B cell (primary cell): Measurements from ENCODE around the gene CYFIP2. TPM values are rescaled to one million over a fixed set of nuclear protein-coding genes. Genes with fewer than 3 reads are reported as not detected.

Experiments
- ATAC-seq: fragments of 200-7000 bp; cut with Tn5 transposase; one replicate; pipeline ENCODE4 v1.10.0; 2021; ENCODE audit warnings: low read depth, mild to moderate bottlenecking, moderate number of reproducible peaks, moderate library complexity
- CTCF ChIA-PET: fragments of 350-600 bp; sonication (Branson Sonifier 250); formaldehyde crosslinking; loops from one replicate; lab custom pipeline; 2021; ENCODE audit warnings: antibody characterized with exemption, inconsistent platforms; lab: Charles Lee
- POLR2A ChIA-PET: fragments of 350-600 bp; sonication (Branson Sonifier 250); formaldehyde crosslinking; loops from one replicate; lab custom pipeline; 2021; ENCODE audit warnings: antibody characterized with exemption; lab: Charles Lee
- DNase-seq: peaks from one replicate; pipeline ENCODE4 v3.0.0; 2013
- H2AFZ ChIP-seq: 2 replicates; pipeline ENCODE4 v1.6.1; 2012; ENCODE audit warnings: mild to moderate bottlenecking, low read depth, low read length; ENCODE audit not compliant: insufficient read depth, poor library complexity, severe bottlenecking
- H3K27ac ChIP-seq, 2 donors: 1 replicate in 1 of 2; 2 replicates in 1 of 2; pipeline ENCODE4 v1.5.1; 2012 to 2013; ENCODE audit warnings: low read length in 2 of 2, mild to moderate bottlenecking in 2 of 2, moderate library complexity in 1 of 2
- H3K27me3 ChIP-seq, 4 experiments: fragments of 200-600 bp in 1 of 4; sonication (generic) in 1 of 4; replicated peaks in 1 of 4; 1 replicate in 2 of 4; 2 replicates in 2 of 4; pipeline versions ENCODE4 v1.6.1 to v1.7.0; 2013 to 2016; ENCODE audit warnings: low read length in 3 of 4, mild to moderate bottlenecking in 2 of 4, mixed read lengths in 1 of 4, moderate library complexity in 1 of 4; ENCODE audit not compliant: insufficient read depth in 4 of 4, control insufficient read depth in 3 of 4; ENCODE audit errors: control extremely low read depth in 1 of 4
- H3K36me3 ChIP-seq, 2 experiments: replicated peaks in 1 of 2; 1 replicate in 1 of 2; 2 replicates in 1 of 2; pipeline versions ENCODE4 v1.6.1 to v1.7.1; 2013; ENCODE audit warnings: low read length in 1 of 2; ENCODE audit not compliant: insufficient read depth in 2 of 2, control insufficient read depth in 1 of 2; ENCODE audit errors: control extremely low read depth in 1 of 2, extremely low read depth in 1 of 2
- H3K4me1 ChIP-seq, 2 donors: fragments of 200-600 bp in 1 of 2; sonication (generic) in 1 of 2; 1 replicate in 1 of 2; 2 replicates in 1 of 2; pipeline versions ENCODE4 v1.5.1 to v1.6.1; 2013 to 2017; ENCODE audit warnings: low read length in 2 of 2; ENCODE audit not compliant: control insufficient read depth in 2 of 2, insufficient read depth in 2 of 2
- H3K4me2 ChIP-seq: replicated peaks from 2 replicates; pipeline ENCODE3; 2012; ENCODE audit warnings: mild to moderate bottlenecking, low read depth, low read length; ENCODE audit not compliant: poor library complexity, severe bottlenecking
- H3K4me3 ChIP-seq, 5 experiments: fragments of 200-600 bp in 1 of 5; sonication (generic) in 1 of 5; 1 replicate in 3 of 5; 2 replicates in 2 of 5; pipeline versions ENCODE4 v1.5.1 to v1.7.0; 2011 to 2016; ENCODE audit warnings: low read length in 4 of 5, mild to moderate bottlenecking in 4 of 5, low read depth in 2 of 5, control low read depth in 1 of 5, moderate library complexity in 1 of 5; ENCODE audit not compliant: insufficient read depth in 1 of 5; ENCODE audit errors: control extremely low read depth in 1 of 5, extremely low read depth in 1 of 5
- H3K79me2 ChIP-seq: fragments of 200-600 bp; sonication (generic); one replicate; pipeline ENCODE4 v1.6.0; 2016; ENCODE audit warnings: low read length; ENCODE audit not compliant: control insufficient read depth, insufficient read depth
- H3K9ac ChIP-seq: fragments of 200-600 bp; sonication (generic); 2 replicates; pipeline ENCODE4 v1.6.1; 2017; ENCODE audit warnings: mild to moderate bottlenecking, low read length, moderate library complexity
- H3K9me3 ChIP-seq, 3 donors: one replicate each; pipeline versions ENCODE4 v1.6.1 to v1.7.1; 2013; ENCODE audit warnings: low read length in 2 of 3; ENCODE audit not compliant: control insufficient read depth in 2 of 3, insufficient read depth in 1 of 3; ENCODE audit errors: control extremely low read depth in 1 of 3
- H4K20me1 ChIP-seq: 2 replicates; pipeline ENCODE4 v1.6.0; 2012; ENCODE audit warnings: mild to moderate bottlenecking, low read length; ENCODE audit not compliant: insufficient read depth, control insufficient read depth, poor library complexity, severe bottlenecking
- H3K27ac Mint-ChIP-seq: one replicate; pipeline ENCODE4 v1.8.0; 2021; ENCODE audit warnings: mixed read lengths
- H3K27me3 Mint-ChIP-seq: one replicate; pipeline ENCODE4 v1.8.0; 2021; ENCODE audit warnings: mixed read lengths
- H3K4me1 Mint-ChIP-seq: one replicate; pipeline ENCODE4 v1.8.0; 2021; ENCODE audit warnings: mixed read lengths
- H3K4me3 Mint-ChIP-seq: one replicate; pipeline ENCODE4 v1.8.0; 2021; ENCODE audit warnings: mixed read lengths
- H3K9me3 Mint-ChIP-seq: one replicate; pipeline ENCODE4 v1.8.0; 2022; ENCODE audit warnings: mixed read lengths; ENCODE audit not compliant: insufficient read depth
- CTCF ChIP-seq: fragments of 200-600 bp; IDR thresholded peaks from one replicate; pipeline ENCODE4 v1.8.0; 2022; ENCODE audit warnings: antibody characterized with exemption, mild to moderate bottlenecking
- EZH2 ChIP-seq: IDR thresholded peaks from 2 replicates; pipeline ENCODE4 v1.6.1; 2012; ENCODE audit warnings: borderline replicate concordance, low read depth, mild to moderate bottlenecking, moderate library complexity, low read length; ENCODE audit not compliant: insufficient read depth, poor library complexity, severe bottlenecking
- WGBS: methylation state at CpG from one replicate; pipeline ENCODE4 v1.1.5; 2013; ENCODE audit warnings: missing lambda C conversion rate; ENCODE audit not compliant: insufficient coverage; 5-methylcytosine and 5-hydroxymethylcytosine counted together
- intact Hi-C: fragments of 100-400 bp; cut with micrococcal nuclease; formaldehyde crosslinking; loops from one replicate; pipeline ENCODE4 v1.10.0; 2022
- polyA plus RNA-seq: library from polyadenylated mRNA; depleted of rRNA; stranded (reverse); fragments of >200 nt; gene quantifications from 2 replicates; pipeline ENCODE4 v1.2.3, GENCODE V29; 2012
- total RNA-seq, 2 donors: library from RNA; stranded (reverse); fragments of 120-200 nt in 1 of 2; gene quantifications; 1 replicate in 1 of 2; 2 replicates in 1 of 2; pipeline versions ENCODE4 v1.2.3 to v1.2.4, GENCODE V29; 2013 to 2022

The CYFIP2 gene
- total and polyA plus RNA-seq, 2 donors (not counting 1 experiment from before 2014, with no cell fraction given): 231 to 663 TPM

- H3K9me3 Mint-ChIP-seq: no peaks in the 10 kb centered on the region
- Histone ChIP-seq H3K27ac (no peak overlapping the region), H3K36me3 (peaks cover 27 to 79% of the 10 kb centered on the region in 2 experiments), H3K9me3 (no peaks in the 10 kb centered on the region), H2AFZ (no peak overlapping the region), H3K79me2 (peaks cover 4% of the 10 kb centered on the region), H3K27me3 (no peaks in the 10 kb centered on the region), H3K9ac (no peak overlapping the region), H3K4me2 (no peak overlapping the region), H3K4me3 (no peak overlapping the region), H3K4me1 (no peaks in the 10 kb centered on the region), H4K20me1 (peaks cover 23% of the 10 kb centered on the region)
- ChIA-PET CTCF (interaction anchor here (1.0 to 6.1 kb wide), 6 partner anchors 8 to 399 kb away, joined by 3 to 46 read pairs (median 4); no protein-coding TSS in a partner anchor), POLR2A (no interaction called here)
- ATAC-seq: no peak
- no peak overlapping the region for H3K4me3 Mint-ChIP-seq
- peaks cover 8% of the 10 kb centered on the region for H3K4me1 Mint-ChIP-seq
- no peak overlapping the region for H3K27ac Mint-ChIP-seq
- DNase-seq: no peak
- 95% methylated on average over 6 of the region's 6 CpGs for WGBS
- H3K27me3 Mint-ChIP-seq: no peaks in the 10 kb centered on the region
- intact Hi-C loops: no loop called here
- TF ChIP-seq EZH2 (no peak), CTCF (no peak)
Observed at GRCh38 chr5:157345485-157345884, 79.6 kb downstream of the CYFIP2 start.

- no peak overlapping the region for H3K4me3 ChIP-seq
- 95% methylated on average over 10 of the region's 15 CpGs for WGBS
- H3K4me1 Mint-ChIP-seq: peaks cover 13% of the 10 kb centered on the region
- peaks cover 26 to 77% of the 10 kb centered on the region in 2 experiments for H3K36me3 ChIP-seq
- CTCF ChIA-PET: interaction anchor here (0.7 to 6.1 kb wide), 7 partner anchors 11 to 1939 kb away, joined by 3 to 46 read pairs (median 3); partner anchors contain the start of gene LSM11
- H4K20me1 ChIP-seq: peaks cover 18% of the 10 kb centered on the region
- no peak overlapping the region for H3K9ac ChIP-seq
- no peaks in the 10 kb centered on the region for H3K9me3 ChIP-seq
- H2AFZ ChIP-seq: no peak overlapping the region
- POLR2A ChIA-PET: no interaction called here
- peaks cover 4% of the 10 kb centered on the region for H3K79me2 ChIP-seq
- H3K4me1 ChIP-seq: no peaks in the 10 kb centered on the region
- no peak overlapping the region for H3K4me3 Mint-ChIP-seq
- peak overlapping the region; percentile 41 for H3K27ac Mint-ChIP-seq
- H3K9me3 Mint-ChIP-seq: no peaks in the 10 kb centered on the region
- DNase-seq (no peak), ATAC-seq (no peak)
- TF ChIP-seq CTCF (no peak), EZH2 (no peak)
- intact Hi-C loops: no loop called here
- no peak overlapping the region for H3K4me2 ChIP-seq
- no peaks in the 10 kb centered on the region for H3K27me3 ChIP-seq
- H3K27me3 Mint-ChIP-seq: no peaks in the 10 kb centered on the region
- H3K27ac ChIP-seq: no peak overlapping the region
Observed at GRCh38 chr5:157347301-157348048, 81.6 kb downstream of the CYFIP2 start.
